SK-N-SH (cell line): ENCODE results near the gene NFXL1. TPM values are rescaled to one million over a fixed set of nuclear protein-coding genes. Genes with fewer than 3 reads are reported as not detected.
A peak's percentile ranks its signal among the peaks of the same experiment; 100 is the strongest.

Experiments
- CTCF ChIA-PET: fragments of 300-600, 350-600 bp; formaldehyde crosslinking; extraction: SDS; loops from one replicate; lab custom pipeline; 2021; lab: Yijun Ruan, JAX
- POLR2A ChIA-PET: fragments of 350-600 bp; sonication (Branson Sonifier 250); formaldehyde crosslinking; extraction: SDS; loops from one replicate; lab custom pipeline; 2020; ENCODE audit warnings: antibody characterized with exemption, inconsistent platforms; lab: Yijun Ruan, JAX
- DNase-seq: peaks from one replicate; pipeline ENCODE4 v3.0.0; 2012
- H2AFZ ChIP-seq: fragments of 200-600 bp; sonication (generic); 2 replicates; pipeline ENCODE4 v1.8.1; 2016; ENCODE audit warnings: antibody characterized with exemption, mild to moderate bottlenecking, low read depth
- H3F3A ChIP-seq: fragments of 200-600 bp; sonication (generic); replicated peaks from 2 replicates; pipeline ENCODE3; 2016; ENCODE audit warnings: antibody characterized with exemption, mild to moderate bottlenecking; ENCODE audit not compliant: insufficient read depth
- H3K27ac ChIP-seq, 2 experiments: fragments of 200-500 bp in 1 of 2; fragments of 200-600 bp in 1 of 2; sonication (Bioruptor generic) in 1 of 2; sonication (generic), shearing (Covaris generic) in 1 of 2; 2 replicates each; pipeline versions ENCODE4 v1.5.1 to v1.6.1; 2014 to 2016; ENCODE audit warnings: low read depth in 2 of 2, inconsistent platforms in 1 of 2, low read length in 1 of 2, mild to moderate bottlenecking in 1 of 2, mixed read lengths in 1 of 2
- H3K27me3 ChIP-seq: fragments of 200-600 bp; sonication (generic), shearing (Covaris generic); 2 replicates; pipeline ENCODE4 v1.6.1; 2016; ENCODE audit warnings: mixed run types; ENCODE audit not compliant: insufficient read depth
- H3K36me3 ChIP-seq, 2 experiments: fragments of 200-500 bp in 1 of 2; fragments of 200-600 bp in 1 of 2; sonication (Bioruptor generic) in 1 of 2; sonication (generic) in 1 of 2; replicated peaks in 1 of 2; 2 replicates each; pipeline versions ENCODE3 to v1.5.1; 2014 to 2016; ENCODE audit warnings: low read length in 1 of 2, mild to moderate bottlenecking in 1 of 2; ENCODE audit not compliant: insufficient read depth in 2 of 2, control insufficient read depth in 1 of 2
- H3K4me1 ChIP-seq, 2 experiments: fragments of 200-500 bp in 1 of 2; fragments of 200-600 bp in 1 of 2; sonication (Bioruptor generic) in 1 of 2; sonication (generic), shearing (Covaris generic) in 1 of 2; 2 replicates each; pipeline versions ENCODE4 v1.5.1 to v1.6.1; 2014 to 2016; ENCODE audit warnings: low read depth in 1 of 2, low read length in 1 of 2, mixed run types in 1 of 2; ENCODE audit not compliant: insufficient read depth in 2 of 2, control insufficient read depth in 1 of 2
- H3K4me2 ChIP-seq: fragments of 200-600 bp; sonication (generic), shearing (Covaris generic); 2 replicates; pipeline ENCODE4 v1.6.1; 2017; ENCODE audit warnings: mixed run types
- H3K4me3 ChIP-seq, 2 experiments: fragments of 200-500 bp in 1 of 2; fragments of 200-600 bp in 1 of 2; sonication (Bioruptor generic) in 1 of 2; sonication (generic), shearing (Covaris generic) in 1 of 2; 2 replicates each; pipeline versions ENCODE4 v1.5.1 to v1.8.1; 2014 to 2016; ENCODE audit warnings: low read depth in 2 of 2, inconsistent platforms in 1 of 2, low read length in 1 of 2, mild to moderate bottlenecking in 1 of 2, mixed read lengths in 1 of 2, moderate library complexity in 1 of 2
- H3K79me2 ChIP-seq: fragments of 200-600 bp; sonication (generic); 2 replicates; pipeline ENCODE4 v1.8.1; 2017; ENCODE audit warnings: mild to moderate bottlenecking; ENCODE audit not compliant: insufficient read depth
- H3K9ac ChIP-seq: fragments of 200-600 bp; sonication (generic); 2 replicates; pipeline ENCODE4 v1.6.1; 2017; ENCODE audit warnings: mixed run types
- H3K9me2 ChIP-seq: fragments of 200-600 bp; sonication (generic); 2 replicates; pipeline ENCODE4 v1.6.1; 2017; ENCODE audit warnings: mixed run types
- H3K9me3 ChIP-seq: fragments of 200-600 bp; sonication (generic); 2 replicates; pipeline ENCODE4 v1.6.1; 2017; ENCODE audit warnings: mixed run types, mild to moderate bottlenecking, moderate library complexity
- H4K20me1 ChIP-seq: fragments of 200-600 bp; sonication (generic); 2 replicates; pipeline ENCODE4 v1.6.1; 2017; ENCODE audit warnings: mild to moderate bottlenecking, mixed run types; ENCODE audit not compliant: insufficient read depth
- CHD2 ChIP-seq: fragments of 150-350 bp; IDR thresholded peaks from 2 replicates; pipeline ENCODE4 v1.6.1; 2018; ENCODE audit warnings: low read length; ENCODE audit not compliant: partially characterized antibody
- ELF1 ChIP-seq: IDR thresholded peaks from 2 replicates; pipeline ENCODE4 v1.4.0; 2012
- EP300 ChIP-seq, 2 experiments: IDR thresholded peaks; 2 replicates each; pipeline versions ENCODE4 v1.4.0 to v1.6.1; 2012; ENCODE audit warnings: borderline replicate concordance in 1 of 2, low read depth in 1 of 2, low read length in 1 of 2
- FOXJ3 ChIP-seq: sonication (generic); formaldehyde crosslinking; IDR thresholded peaks from 2 replicates; pipeline ENCODE4 v1.5.1; 2020; ENCODE audit warnings: mild to moderate bottlenecking, missing genetic modification reagents
- FOXM1 ChIP-seq: IDR thresholded peaks from 2 replicates; pipeline ENCODE4 v1.4.0; 2012; ENCODE audit warnings: low read depth, mild to moderate bottlenecking
- GATA2 ChIP-seq: sonication (generic); formaldehyde crosslinking; IDR thresholded peaks from 2 replicates; pipeline ENCODE4 v1.5.0; 2020; ENCODE audit warnings: mild to moderate bottlenecking, missing genetic modification reagents
- NFIC ChIP-seq: IDR thresholded peaks from 2 replicates; pipeline ENCODE4 v1.4.0; 2012; ENCODE audit warnings: borderline replicate concordance
- NRF1 ChIP-seq: IDR thresholded peaks from 2 replicates; pipeline ENCODE4 v1.6.1; 2012; ENCODE audit warnings: low read depth, mild to moderate bottlenecking, low read length
- POLR2AphosphoS5 ChIP-seq: IDR thresholded peaks from 2 replicates; pipeline ENCODE4 v1.6.1; 2012; ENCODE audit warnings: low read depth, low read length
- RAD21 ChIP-seq: IDR thresholded peaks from 2 replicates; pipeline ENCODE4 v1.6.1; 2012; ENCODE audit warnings: mild to moderate bottlenecking, low read length
- RCOR1 ChIP-seq: fragments of 150-350 bp; IDR thresholded peaks from 2 replicates; pipeline ENCODE4 v1.6.1; 2017; ENCODE audit warnings: antibody characterized with exemption, low read length
- RXRA ChIP-seq: IDR thresholded peaks from 2 replicates; pipeline ENCODE4 v1.4.0; 2012; ENCODE audit warnings: low read depth, mild to moderate bottlenecking, borderline replicate concordance
- TAF1 ChIP-seq: IDR thresholded peaks from 2 replicates; pipeline ENCODE4 v1.6.1; 2012; ENCODE audit warnings: low read depth, mild to moderate bottlenecking, low read length, moderate library complexity, borderline replicate concordance
- TEAD4 ChIP-seq: IDR thresholded peaks from 2 replicates; pipeline ENCODE4 v1.4.0; 2012; ENCODE audit warnings: mild to moderate bottlenecking, borderline replicate concordance; ENCODE audit not compliant: insufficient read depth
- USF1 ChIP-seq: IDR thresholded peaks from 2 replicates; pipeline ENCODE4 v1.4.0; 2012; ENCODE audit warnings: low read depth, borderline replicate concordance
- YY1 ChIP-seq: IDR thresholded peaks from 2 replicates; pipeline ENCODE4 v1.4.0; 2012; ENCODE audit warnings: low read depth, mild to moderate bottlenecking
- WGBS: methylation state at CpG from one replicate; pipeline ENCODE4 v1.1.6; 2017; ENCODE audit warnings: low lambda C conversion rate; 5-methylcytosine and 5-hydroxymethylcytosine counted together
- polyA plus RNA-seq, 3 experiments: library from polyadenylated mRNA; depleted of rRNA; stranded (reverse); fragments of >200 nt; gene quantifications; 2 replicates each; pipeline ENCODE4 v1.2.3, GENCODE V29; 2012
- TF ChIP-seq, protein P1 (sequence below): IDR thresholded peaks from 2 replicates; pipeline ENCODE4 v1.4.0; 2012; ENCODE audit warnings: low read depth
- TF ChIP-seq, protein P2 (sequence below): fragments of 150-350 bp; IDR thresholded peaks from 2 replicates; pipeline ENCODE4 v1.6.1; 2016; ENCODE audit warnings: mild to moderate bottlenecking, low read depth, low read length

NFXL1 gene
- polyA plus RNA-seq, 1 of the 3 experiments (the other 2 are of a cell fraction) = 9.0 TPM

DNA sequence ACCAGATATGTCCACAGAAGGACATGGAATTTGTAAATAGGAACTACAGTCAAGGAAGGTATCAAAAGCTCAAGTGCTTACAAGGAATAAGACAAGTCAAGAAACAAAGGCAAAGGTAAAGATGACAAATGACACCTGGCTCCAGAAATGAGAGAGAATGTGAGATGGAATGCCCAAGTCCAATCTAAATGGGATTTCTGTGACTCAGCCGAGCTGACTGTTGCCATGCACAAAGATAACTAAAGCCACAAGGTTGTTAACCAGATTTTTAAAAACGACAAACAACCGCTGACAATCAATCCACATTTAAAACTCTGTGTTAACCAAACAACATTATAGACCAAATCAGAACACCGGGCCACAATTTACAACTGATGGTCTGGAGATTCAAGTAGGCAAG lies 1.1 kb downstream of the NFXL1 start:
- TF ChIP-seq FOXJ3 (no peak), RAD21 (no peak), CHD2 (no peak), TAF1 (no peak), GATA2 (CRISPR knock-in tag) (no peak), USF1 (no peak), NFIC (no peak), RCOR1 (no peak), POLR2AphosphoS5 (no peak), YY1 (no peak), NRF1 (no peak), EP300 (IDR thresholded peaks at IDR 0.05; ENCODE audit: borderline replicate concordance in 1 of 2, low read depth in 1 of 2, low read length in 1 of 2) (no peak), ELF1 (no peak), FOXM1 (no peak), TEAD4 (no peak), RXRA (no peak)
- TF ChIP-seq, protein P1, sequence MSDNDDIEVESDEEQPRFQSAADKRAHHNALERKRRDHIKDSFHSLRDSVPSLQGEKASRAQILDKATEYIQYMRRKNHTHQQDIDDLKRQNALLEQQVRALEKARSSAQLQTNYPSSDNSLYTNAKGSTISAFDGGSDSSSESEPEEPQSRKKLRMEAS = no peak
- TF ChIP-seq, protein P2, sequence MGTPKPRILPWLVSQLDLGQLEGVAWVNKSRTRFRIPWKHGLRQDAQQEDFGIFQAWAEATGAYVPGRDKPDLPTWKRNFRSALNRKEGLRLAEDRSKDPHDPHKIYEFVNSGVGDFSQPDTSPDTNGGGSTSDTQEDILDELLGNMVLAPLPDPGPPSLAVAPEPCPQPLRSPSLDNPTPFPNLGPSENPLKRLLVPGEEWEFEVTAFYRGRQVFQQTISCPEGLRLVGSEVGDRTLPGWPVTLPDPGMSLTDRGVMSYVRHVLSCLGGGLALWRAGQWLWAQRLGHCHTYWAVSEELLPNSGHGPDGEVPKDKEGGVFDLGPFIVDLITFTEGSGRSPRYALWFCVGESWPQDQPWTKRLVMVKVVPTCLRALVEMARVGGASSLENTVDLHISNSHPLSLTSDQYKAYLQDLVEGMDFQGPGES = no peak
- Histone ChIP-seq H3K4me1 (peaks cover 3 to 8% of the 10 kb centered on the region in 2 experiments; a peak in 2 of 4 replicates), H3K4me2 (peak overlapping the region; percentile 86), H3K9me2 (no peaks in the 10 kb centered on the region), H2AFZ (peak overlapping the region; percentile 79), H3K4me3 (peak overlapping the region; percentile 91 to 96), H3K9me3 (no peaks in the 10 kb centered on the region; the same call in 1 of the 2 replicates), H3K79me2 (peaks cover 45% of the 10 kb centered on the region), H3K9ac (peak overlapping the region; percentile 88), H3K27me3 (no peaks in the 10 kb centered on the region), H3K27ac (peak overlapping the region; percentile 78 to 86), H4K20me1 (no peaks in the 10 kb centered on the region), H3K36me3 (peaks cover 21% of the 10 kb centered on the region in 2 experiments), H3F3A (no peaks in the 10 kb centered on the region)
- POLR2A ChIA-PET = no interaction called here
- DNase-seq = peak; percentile 18
- CTCF ChIA-PET = no interaction called here
- WGBS = 12% methylated on average over 4 of the region's 4 CpGs
